AG09319 (cell line): ENCODE measurements around the gene IFI6.

ENCODE experiments used
- DNase-seq: peaks from one replicate; pipeline ENCODE4 v3.0.0-alpha.2; 2010; ENCODE audit warnings: low read depth; ENCODE audit errors: extremely low read depth
- CTCF ChIP-seq: IDR thresholded peaks from 2 replicates; pipeline ENCODE4 v1.5.1; 2011; ENCODE audit warnings: low read depth, mild to moderate bottlenecking, inconsistent platforms, low read length, moderate library complexity

Gene IFI6

GRCh38 chr1:27662707-27663393 lies 9.1 kb downstream of the IFI6 start:
- TF ChIP-seq CTCF, result peak; percentile 79
- no peak for DNase-seq

DNA sequence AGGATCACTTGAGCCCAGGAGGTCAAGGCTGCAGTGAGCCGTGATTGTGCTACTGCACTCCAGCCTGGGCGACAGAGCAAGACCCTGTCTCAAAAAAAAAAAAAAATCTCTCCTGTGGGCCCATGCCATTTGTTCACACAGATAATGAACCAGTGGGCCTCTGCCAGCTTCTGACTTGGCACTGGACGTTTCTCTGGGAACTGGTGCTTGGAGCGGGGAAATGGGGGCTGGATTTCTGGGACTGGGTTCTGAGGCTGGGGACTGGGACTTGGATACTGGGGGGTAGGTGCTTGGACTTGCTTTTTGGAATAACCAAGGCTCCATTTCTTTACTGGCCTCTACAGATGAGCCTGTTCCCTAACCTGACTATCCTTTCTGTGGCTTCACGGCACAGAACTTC lies 9.7 kb downstream of the IFI6 start:
- no peak for DNase-seq
- TF ChIP-seq CTCF, result no peak

- no peak for DNase-seq
- TF ChIP-seq CTCF, result no peak
Observed at GRCh38 chr1:27661412-27662075, 10.4 kb downstream of the IFI6 start.

- TF ChIP-seq CTCF, result no peak
- no peak for DNase-seq
Observed at GRCh38 chr1:27660300-27660835, 11.6 kb downstream of the IFI6 start.

DNA sequence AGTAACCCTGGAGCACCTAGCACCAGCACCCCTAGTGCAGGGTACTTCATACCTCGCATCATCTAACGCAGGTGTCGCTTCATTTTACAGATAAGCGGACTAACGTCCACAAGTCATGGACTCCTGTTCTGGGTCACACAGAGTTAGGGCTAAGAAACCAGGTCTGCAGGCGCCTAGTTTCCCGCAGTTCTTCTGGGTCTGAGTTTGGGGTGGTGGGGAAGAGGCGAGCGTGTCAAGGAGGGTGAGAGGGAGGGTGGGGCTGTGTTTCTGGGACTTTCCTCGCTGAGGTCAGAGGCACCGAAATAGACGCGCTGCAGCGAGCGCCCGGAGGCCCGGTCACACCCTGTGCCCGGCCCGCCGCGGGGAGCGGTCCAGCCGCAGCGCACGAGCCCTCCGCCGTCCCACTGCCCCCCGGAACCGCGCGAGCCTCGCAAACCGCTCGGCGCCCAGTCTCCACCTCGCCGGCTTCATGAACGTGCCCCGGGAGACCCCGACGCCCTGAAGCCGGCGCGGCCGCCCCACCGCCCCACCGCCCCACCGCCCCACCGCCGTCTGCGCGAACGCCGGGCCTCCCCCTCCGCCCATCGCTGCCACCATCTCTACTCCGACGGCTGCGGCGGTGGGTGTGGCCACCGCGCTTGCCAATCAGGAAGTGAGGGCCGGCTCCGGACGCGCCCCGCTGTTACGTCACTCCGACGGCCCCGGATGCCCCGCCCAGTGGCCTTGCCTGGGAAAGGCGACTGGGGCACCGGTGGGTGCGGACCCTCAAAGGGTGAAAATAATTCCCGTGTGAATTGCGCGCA lies 12.3 kb downstream of the IFI6 start:
- no peak for DNase-seq
- no peak for TF ChIP-seq CTCF

DNA sequence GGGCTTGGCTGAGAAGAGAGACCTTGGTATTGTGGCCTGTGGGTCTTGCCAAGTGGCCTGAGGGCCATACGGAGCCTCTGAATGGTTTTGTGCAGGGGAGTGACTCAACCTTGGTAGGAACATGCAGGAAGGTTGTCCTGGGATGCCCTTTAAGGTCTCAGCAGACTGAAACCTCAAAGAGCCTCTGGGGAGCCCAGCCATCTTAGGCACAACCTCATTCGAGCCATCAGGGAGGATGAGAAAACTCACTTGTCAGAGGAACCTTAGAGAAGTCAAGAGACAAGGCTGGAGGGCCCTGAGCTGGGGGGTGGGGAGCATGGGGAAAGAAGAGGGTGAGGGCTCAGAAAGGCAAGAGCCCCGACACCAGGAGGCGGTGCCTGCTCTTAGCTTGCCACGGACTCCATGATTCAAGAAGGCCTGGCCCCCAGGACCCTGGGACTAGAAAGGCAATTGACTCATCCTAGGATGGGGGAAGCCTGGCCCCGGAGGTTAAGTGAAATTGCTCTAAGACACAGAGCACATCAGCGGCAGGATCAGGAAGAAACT lies 13.0 kb downstream of the IFI6 start:
- DNase-seq, result no peak
- TF ChIP-seq CTCF, result no peak
